ES-I3 (cell line): ENCODE results near the gene FAAH.
A peak's percentile ranks its signal among the peaks of the same experiment; 100 is the strongest.

ENCODE experiments used
- H3K36me3 ChIP-seq: 2 replicates; pipeline ENCODE4 v1.6.1; 2013; ENCODE audit warnings: mild to moderate bottlenecking, low read length, control low read depth, moderate library complexity; ENCODE audit not compliant: insufficient read depth
- H3K4me1 ChIP-seq: 2 replicates; pipeline ENCODE4 v1.6.1; 2013; ENCODE audit warnings: mild to moderate bottlenecking, control low read depth, low read length; ENCODE audit not compliant: insufficient read depth
- H3K9ac ChIP-seq: 2 replicates; pipeline ENCODE4 v1.6.1; 2013; ENCODE audit warnings: low read depth, mild to moderate bottlenecking, low read length, moderate library complexity
- H3K9me3 ChIP-seq: 2 replicates; pipeline ENCODE4 v1.6.1; 2013; ENCODE audit warnings: mild to moderate bottlenecking, low read length, moderate library complexity; ENCODE audit not compliant: control insufficient read depth, insufficient read depth

The FAAH gene

GRCh38 chr1:46379996-46380395 is 14.1 kb upstream of the FAAH start:
- Histone ChIP-seq H3K9me3 (no peaks in the 10 kb centered on the region), H3K36me3 (no peaks in the 10 kb centered on the region), H3K9ac (no peak overlapping the region), H3K4me1 (no peaks in the 10 kb centered on the region)

GRCh38 chr1:46380508-46380907 is 13.6 kb upstream of the FAAH start:
- H3K4me1 ChIP-seq = no peaks in the 10 kb centered on the region
- H3K9ac ChIP-seq = no peak overlapping the region
- H3K9me3 ChIP-seq = no peaks in the 10 kb centered on the region
- H3K36me3 ChIP-seq = no peaks in the 10 kb centered on the region

GRCh38 chr1:46393510-46393909 is 607 bp upstream of the FAAH start:
- Histone ChIP-seq H3K9me3 (peaks cover 11% of the 10 kb centered on the region), H3K9ac (no peak overlapping the region), H3K36me3 (no peaks in the 10 kb centered on the region), H3K4me1 (no peaks in the 10 kb centered on the region)

GRCh38 chr1:46394872-46395465 is 852 bp downstream of the FAAH start:
- Histone ChIP-seq H3K9ac (peak overlapping the region; percentile 61), H3K4me1 (no peaks in the 10 kb centered on the region), H3K36me3 (no peaks in the 10 kb centered on the region), H3K9me3 (peaks cover 11% of the 10 kb centered on the region)

GRCh38 chr1:46396441-46397398 is 2.6 kb downstream of the FAAH start:
- peaks cover 11% of the 10 kb centered on the region for H3K9me3 ChIP-seq
- peaks cover 2% of the 10 kb centered on the region; the same call in 1 of the 2 replicates for H3K4me1 ChIP-seq
- no peaks in the 10 kb centered on the region for H3K36me3 ChIP-seq
- no peak overlapping the region for H3K9ac ChIP-seq

- Histone ChIP-seq H3K4me1 (peaks cover 4% of the 10 kb centered on the region; the same call in 1 of the 2 replicates), H3K9me3 (no peaks in the 10 kb centered on the region), H3K36me3 (no peaks in the 10 kb centered on the region), H3K9ac (no peak overlapping the region)
These were observed 5.2 kb downstream of the FAAH start for GRCh38 chr1:46399307-46399706.

GRCh38 chr1:46400421-46400820 is 6.3 kb downstream of the FAAH start:
- Histone ChIP-seq H3K9me3 (no peaks in the 10 kb centered on the region), H3K4me1 (peaks cover 4% of the 10 kb centered on the region; the same call in 1 of the 2 replicates), H3K9ac (no peak overlapping the region)

GRCh38 chr1:46401154-46401913 is 7.2 kb downstream of the FAAH start:
- Histone ChIP-seq H3K9ac (no peak overlapping the region), H3K36me3 (no peaks in the 10 kb centered on the region), H3K4me1 (peaks cover 8% of the 10 kb centered on the region; the same call in 1 of the 2 replicates), H3K9me3 (no peaks in the 10 kb centered on the region)

More at GRCh38 chr1:46400421-46400820, 6.3 kb downstream of the FAAH start:
- no peaks in the 10 kb centered on the region for H3K36me3 ChIP-seq

GRCh38 chr1:46401964-46402626 is 8.0 kb downstream of the FAAH start:
- no peaks in the 10 kb centered on the region for H3K9me3 ChIP-seq
- peaks cover 12% of the 10 kb centered on the region for H3K4me1 ChIP-seq
- H3K36me3 ChIP-seq = no peaks in the 10 kb centered on the region
- H3K9ac ChIP-seq = no peak overlapping the region

GRCh38 chr1:46403916-46404315 is 9.8 kb downstream of the FAAH start:
- Histone ChIP-seq H3K9me3 (no peaks in the 10 kb centered on the region), H3K36me3 (no peaks in the 10 kb centered on the region), H3K4me1 (peaks cover 14% of the 10 kb centered on the region), H3K9ac (no peak overlapping the region)

- H3K9ac ChIP-seq = no peak overlapping the region
- H3K9me3 ChIP-seq = no peaks in the 10 kb centered on the region
- H3K36me3 ChIP-seq = no peaks in the 10 kb centered on the region
- H3K4me1 ChIP-seq = peaks cover 14% of the 10 kb centered on the region
These were observed 10.5 kb downstream of the FAAH start for GRCh38 chr1:46404482-46405196.

- H3K9ac ChIP-seq = no peak overlapping the region
- no peaks in the 10 kb centered on the region for H3K9me3 ChIP-seq
- H3K4me1 ChIP-seq = peaks cover 14% of the 10 kb centered on the region
- no peaks in the 10 kb centered on the region for H3K36me3 ChIP-seq
These were observed 11.1 kb downstream of the FAAH start for GRCh38 chr1:46405197-46405555.

- H3K9me3 ChIP-seq = no peaks in the 10 kb centered on the region
- H3K9ac ChIP-seq = no peak overlapping the region
- H3K36me3 ChIP-seq = no peaks in the 10 kb centered on the region
- H3K4me1 ChIP-seq = peaks cover 14% of the 10 kb centered on the region
These were observed 11.6 kb downstream of the FAAH start for GRCh38 chr1:46405724-46406123.
